GM12864 (cell line): Measurements from ENCODE around the gene FKBP6.
"Not testable (repeated sequence)": the region's sequence is repeated elsewhere in the genome, so short reads cannot be mapped to it uniquely, and the experiment has no call there.

Experiments
- DNase-seq: peaks from one replicate; pipeline ENCODE4 v3.0.0-alpha.2; 2011; ENCODE audit warnings: low read depth
- H3K4me3 ChIP-seq: 2 replicates; pipeline ENCODE4 v1.5.1; 2011; ENCODE audit warnings: mild to moderate bottlenecking, low read depth, low read length, control low read depth
- CTCF ChIP-seq: IDR thresholded peaks from 2 replicates; pipeline ENCODE4 v1.5.1; 2011; ENCODE audit warnings: low read depth, mild to moderate bottlenecking, moderate library complexity, low read length, control low read depth, inconsistent platforms; ENCODE audit errors: missing control alignments

FKBP6 gene

GRCh38 chr7:73308074-73308664 is 19.8 kb upstream of the FKBP6 start:
- DNase-seq, result no peak
- H3K4me3 ChIP-seq, result peak overlapping the region; percentile 99

DNA sequence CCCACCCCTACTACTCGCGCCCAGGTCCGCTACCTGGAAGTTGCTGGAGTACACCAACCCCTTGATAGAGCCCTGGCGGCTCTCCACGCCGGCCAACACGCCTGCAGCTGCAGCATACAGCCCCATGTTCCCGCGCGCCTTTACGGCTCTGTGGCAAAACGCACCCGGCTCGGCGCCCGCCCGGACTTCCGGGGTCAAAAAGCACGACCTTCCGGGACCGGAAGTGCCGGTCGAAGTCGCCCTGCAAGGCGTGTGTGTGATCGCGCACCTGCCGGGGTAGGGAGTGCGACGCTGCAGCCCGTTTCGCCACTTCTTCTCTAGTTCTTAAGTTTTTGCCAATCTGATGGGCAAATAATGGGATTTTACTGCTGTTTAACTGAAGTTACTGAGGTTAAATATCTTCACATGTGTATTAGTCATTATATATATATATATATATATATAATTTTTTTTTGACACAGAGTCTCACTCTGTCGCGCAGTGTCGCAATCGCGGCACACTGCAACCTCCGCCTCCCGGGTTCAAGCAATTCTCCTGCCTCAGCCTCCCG is 19.2 kb upstream of the FKBP6 start, which contains the start of gene NSUN5:
Gene NSUN5 (minus strand): TSS at position 162 of the 550 bp plus-strand sequence. CDS start 36 bp downstream, at position 126.
- peak within 1 kb of the TSS; percentile 99 for H3K4me3 ChIP-seq
- DNase-seq, result peak; percentile 78
- TF ChIP-seq CTCF, result no peak

More at GRCh38 chr7:73308074-73308664, 19.8 kb upstream of the FKBP6 start:
- no peak for TF ChIP-seq CTCF

DNA sequence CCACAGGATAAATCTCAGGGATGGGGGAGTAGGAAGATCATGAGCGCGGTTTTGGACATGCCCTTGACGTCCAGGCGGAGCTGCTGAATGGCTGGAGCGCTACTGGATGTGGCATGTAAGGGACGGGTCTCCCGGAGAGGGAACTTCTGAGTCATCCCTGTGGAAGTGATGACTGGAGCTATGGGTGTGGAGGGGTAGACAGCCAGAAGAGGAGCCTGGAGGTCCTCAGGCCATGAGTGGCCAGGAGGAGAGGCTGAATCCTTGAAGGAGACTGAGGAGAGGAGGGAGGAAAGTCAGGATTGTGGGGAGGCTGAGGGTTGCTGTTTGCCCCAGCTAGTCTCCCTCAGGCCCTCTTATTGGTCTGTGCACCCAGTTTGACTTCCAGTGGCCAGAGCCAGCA is 16.5 kb upstream of the FKBP6 start:
- H3K4me3 ChIP-seq, DNase-seq: not testable (repeated sequence)

GRCh38 chr7:73312831-73313520 is 15.0 kb upstream of the FKBP6 start:
- no peak for DNase-seq
- no peak for TF ChIP-seq CTCF
- no peak overlapping the region for H3K4me3 ChIP-seq

- no peak for TF ChIP-seq CTCF
- DNase-seq, result no peak
- H3K4me3 ChIP-seq, result no peak overlapping the region
Measured at GRCh38 chr7:73313521-73313906, 14.4 kb upstream of the FKBP6 start.

DNA sequence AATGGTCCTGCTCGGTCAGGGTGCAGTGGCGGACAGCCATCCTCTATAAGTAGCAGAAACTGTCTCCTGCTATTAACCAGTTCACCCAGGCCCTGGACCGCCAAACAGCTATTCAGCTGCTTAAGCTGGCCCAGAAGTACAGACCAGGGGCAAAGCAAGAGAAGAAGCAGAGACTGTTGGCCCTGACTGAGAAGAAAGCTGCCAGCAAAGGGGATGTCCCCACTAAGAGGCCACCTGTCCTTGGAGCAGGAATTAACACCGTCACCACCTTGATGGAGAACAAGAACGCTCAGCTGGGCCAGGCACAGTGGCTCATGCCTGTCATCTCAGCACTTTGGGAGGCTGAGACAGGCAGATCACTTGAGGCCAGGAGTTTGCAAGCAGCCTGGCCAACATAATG is 13.7 kb upstream of the FKBP6 start:
- no peak for TF ChIP-seq CTCF
- H3K4me3 ChIP-seq, result no peak overlapping the region
- no peak for DNase-seq

DNA sequence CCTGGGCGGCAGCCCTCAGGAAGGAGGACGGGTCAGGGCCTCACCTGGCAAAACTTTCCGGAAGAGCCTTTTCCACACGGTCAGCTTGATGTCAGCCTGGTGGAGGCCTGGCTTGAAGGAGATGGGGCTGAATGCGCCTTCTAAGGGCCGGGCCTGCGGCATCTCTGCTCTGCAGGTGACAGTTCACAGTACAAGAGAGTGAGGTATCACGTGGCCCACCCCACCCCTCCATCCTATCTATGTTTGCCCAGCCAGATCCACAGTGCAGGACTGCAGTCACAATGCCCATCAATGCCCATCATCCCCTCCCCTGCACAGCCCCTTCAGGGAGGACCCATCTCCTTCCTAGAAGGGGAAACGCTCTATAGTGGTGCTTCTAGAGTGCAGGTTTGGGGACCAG is 11.4 kb upstream of the FKBP6 start:
- no peak for DNase-seq
- H3K4me3 ChIP-seq, result no peak overlapping the region
- no peak for TF ChIP-seq CTCF

GRCh38 chr7:73318656-73319204 is 9.2 kb upstream of the FKBP6 start:
- DNase-seq, H3K4me3 ChIP-seq: not testable (repeated sequence)

- DNase-seq, H3K4me3 ChIP-seq: not testable (repeated sequence)
Measured at GRCh38 chr7:73319541-73319940, 8.4 kb upstream of the FKBP6 start.

DNA sequence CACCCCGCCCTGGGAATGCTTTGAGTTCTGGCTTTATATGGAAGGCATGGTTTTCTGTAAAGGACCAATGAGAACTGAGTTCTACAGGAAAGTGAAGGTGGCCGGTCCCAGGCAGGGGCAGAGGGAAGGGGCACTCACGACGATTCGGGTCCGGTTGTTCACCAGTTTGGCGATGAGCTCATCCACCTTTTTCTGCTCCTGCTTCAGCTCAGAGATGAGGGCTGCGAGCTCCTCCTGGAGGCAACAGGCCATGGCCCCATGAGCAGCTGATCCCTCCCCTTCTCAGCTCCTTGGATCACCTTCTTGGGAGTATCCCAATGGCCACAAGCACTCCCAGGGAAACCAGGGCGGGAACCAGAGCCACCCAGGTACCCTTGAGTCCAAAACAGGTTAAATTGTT is 8.0 kb upstream of the FKBP6 start:
- not testable (repeated sequence) for H3K4me3 ChIP-seq, DNase-seq

DNA sequence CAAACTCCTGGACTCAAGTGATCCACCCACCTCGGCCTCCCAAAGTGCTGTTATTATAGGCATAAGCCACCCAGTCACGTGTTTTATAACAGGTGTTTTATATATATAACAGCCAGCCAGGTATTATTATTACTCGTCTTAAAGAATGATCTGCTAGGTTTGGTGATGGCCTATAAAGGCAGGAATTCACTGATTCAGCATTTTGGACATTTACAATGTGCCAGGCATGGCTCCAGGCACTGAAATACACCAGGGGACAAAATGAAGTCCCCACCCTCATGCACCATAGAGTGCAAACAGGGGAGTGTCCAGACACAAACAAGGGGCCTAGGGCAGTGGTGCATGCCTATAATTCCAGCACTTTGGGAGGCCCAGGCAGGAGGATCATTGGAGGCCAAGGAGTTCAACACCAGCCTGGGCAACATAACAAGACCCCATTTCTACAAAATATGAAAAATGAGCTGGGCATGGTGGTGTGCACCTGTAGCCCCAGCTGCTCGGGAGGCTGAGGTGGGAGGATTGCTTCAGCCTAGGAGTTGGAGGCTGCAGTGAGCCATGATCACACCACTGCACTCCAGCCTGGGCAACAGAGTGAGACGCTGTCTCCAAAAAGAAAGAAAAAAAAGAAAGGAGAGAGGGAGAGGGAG is 4.4 kb upstream of the FKBP6 start:
- not testable (repeated sequence) for DNase-seq, H3K4me3 ChIP-seq
